Gastroesophageal sphincter (tissue), 4 donors: ENCODE data around the gene SFTA2. TPM values are rescaled to one million over a fixed set of nuclear protein-coding genes. Genes with fewer than 3 reads are reported as not detected.

ENCODE experiments used
- ATAC-seq: fragments of 150-250 bp; one replicate; pipeline ENCODE4 v1.9.1; 2016; ENCODE audit warnings: mild to moderate bottlenecking, moderate library complexity
- H3K27ac ChIP-seq, 4 donors: fragments of 200-600 bp; sonication (generic) in 3 of 4; 1 replicate in 3 of 4; 2 replicates in 1 of 4; pipeline ENCODE4 v1.5.1; 2016 to 2019
- H3K27me3 ChIP-seq: fragments of 200-600 bp; sonication (generic); one replicate; pipeline ENCODE4 v1.5.1; 2019
- H3K36me3 ChIP-seq, 2 donors: fragments of 200-600 bp; sonication (generic); one replicate each; pipeline ENCODE4 v1.5.1; 2019; ENCODE audit warnings: control low read depth in 1 of 2
- H3K4me1 ChIP-seq, 3 donors: fragments of 200-600 bp; sonication (generic); 1 replicate in 2 of 3; 2 replicates in 1 of 3; pipeline ENCODE4 v1.5.1; 2016 to 2019; ENCODE audit warnings: control low read depth in 2 of 3
- H3K4me3 ChIP-seq, 2 donors: fragments of 200-600 bp; sonication (generic); one replicate each; pipeline ENCODE4 v1.5.1; 2019; ENCODE audit warnings: mild to moderate bottlenecking in 1 of 2, moderate library complexity in 1 of 2
- H3K9me3 ChIP-seq, 3 donors: fragments of 200-600 bp; sonication (generic); one replicate each; pipeline ENCODE4 v1.5.1; 2017 to 2019; ENCODE audit warnings: control low read depth in 2 of 3
- EP300 ChIP-seq: sonication (generic); formaldehyde crosslinking; IDR thresholded peaks from one replicate; pipeline ENCODE4 v1.6.1; 2017; ENCODE audit warnings: antibody characterized with exemption, mild to moderate bottlenecking
- POLR2A ChIP-seq, 2 donors: fragments of 450-650 bp; IDR thresholded peaks; one replicate each; pipeline ENCODE4 v1.6.1; 2017; ENCODE audit warnings: antibody characterized with exemption in 2 of 2, mild to moderate bottlenecking in 2 of 2, moderate library complexity in 1 of 2
- POLR2AphosphoS5 ChIP-seq: sonication (generic); formaldehyde crosslinking; IDR thresholded peaks from one replicate; pipeline ENCODE4 v1.6.1; 2017; ENCODE audit warnings: antibody characterized with exemption
- WGBS, 2 donors: methylation state at CpG; one replicate each; pipeline ENCODE4 v1.1.5; 2018; ENCODE audit warnings: low coverage in 1 of 2; 5-methylcytosine and 5-hydroxymethylcytosine counted together
- total RNA-seq, 4 donors: library from RNA; depleted of rRNA; stranded (reverse); fragments of >200 nt; gene quantifications; one replicate each; pipeline ENCODE4 v1.1.0, GENCODE V29; 2016
- TF ChIP-seq, protein P1 (sequence below), 4 experiments: fragments of 200-600 bp in 2 of 4; fragments of 450-650 bp in 2 of 4; sonication (generic) in 1 of 4; IDR thresholded peaks; one replicate each; pipeline ENCODE4 v1.5.1; 2017 to 2019; ENCODE audit warnings: antibody characterized with exemption in 4 of 4, mild to moderate bottlenecking in 2 of 4, moderate library complexity in 2 of 4

Gene SFTA2
- total RNA-seq, 4 donors from 2014 or later: not detected

DNA sequence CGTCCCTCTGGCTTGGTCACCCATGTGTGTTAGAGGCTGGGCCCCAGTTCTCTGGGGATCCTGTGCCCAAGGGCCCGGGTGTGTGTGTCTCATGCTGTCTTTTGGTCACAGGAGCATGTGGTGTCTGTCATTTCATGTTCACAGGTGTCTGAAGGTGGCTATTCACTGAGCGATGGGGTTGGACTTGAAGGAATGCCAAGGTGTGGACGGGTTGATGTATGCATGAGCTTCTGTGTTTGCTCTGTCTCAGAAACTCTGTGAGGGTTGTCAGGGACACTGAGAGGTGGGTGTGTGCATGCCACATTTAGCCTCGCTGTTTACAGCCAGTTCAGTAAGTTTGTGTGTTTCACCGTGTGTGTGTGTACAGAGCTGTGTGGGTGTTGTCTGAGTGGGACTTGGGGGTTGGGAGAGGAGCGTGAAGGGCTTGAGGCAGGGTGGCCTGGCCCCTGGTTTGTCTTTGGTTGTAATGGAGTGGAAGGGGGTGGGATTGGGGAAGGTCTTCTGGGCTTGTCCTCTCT is 46.4 kb downstream of the SFTA2 start:
- Histone ChIP-seq H3K27me3 (no peaks in the 10 kb centered on the region), H3K27ac (peak overlapping the region in 3 of 4 donors; percentile 90 to 96 (median 92)), H3K9me3 (no peaks in the 10 kb centered on the region), H3K4me3 (peak overlapping the region; percentile 85 to 93), H3K36me3 (peaks cover 0 to 18% of the 10 kb centered on the region in 2 donors), H3K4me1 (peaks cover 0 to 73% (median 31%) of the 10 kb centered on the region in 3 donors)
- no peak for ATAC-seq
- TF ChIP-seq, protein P1, sequence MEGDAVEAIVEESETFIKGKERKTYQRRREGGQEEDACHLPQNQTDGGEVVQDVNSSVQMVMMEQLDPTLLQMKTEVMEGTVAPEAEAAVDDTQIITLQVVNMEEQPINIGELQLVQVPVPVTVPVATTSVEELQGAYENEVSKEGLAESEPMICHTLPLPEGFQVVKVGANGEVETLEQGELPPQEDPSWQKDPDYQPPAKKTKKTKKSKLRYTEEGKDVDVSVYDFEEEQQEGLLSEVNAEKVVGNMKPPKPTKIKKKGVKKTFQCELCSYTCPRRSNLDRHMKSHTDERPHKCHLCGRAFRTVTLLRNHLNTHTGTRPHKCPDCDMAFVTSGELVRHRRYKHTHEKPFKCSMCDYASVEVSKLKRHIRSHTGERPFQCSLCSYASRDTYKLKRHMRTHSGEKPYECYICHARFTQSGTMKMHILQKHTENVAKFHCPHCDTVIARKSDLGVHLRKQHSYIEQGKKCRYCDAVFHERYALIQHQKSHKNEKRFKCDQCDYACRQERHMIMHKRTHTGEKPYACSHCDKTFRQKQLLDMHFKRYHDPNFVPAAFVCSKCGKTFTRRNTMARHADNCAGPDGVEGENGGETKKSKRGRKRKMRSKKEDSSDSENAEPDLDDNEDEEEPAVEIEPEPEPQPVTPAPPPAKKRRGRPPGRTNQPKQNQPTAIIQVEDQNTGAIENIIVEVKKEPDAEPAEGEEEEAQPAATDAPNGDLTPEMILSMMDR (IDR thresholded peaks at IDR 0.05): no peak
- TF ChIP-seq POLR2AphosphoS5 (no peak), EP300 (no peak), POLR2A (IDR thresholded peaks at IDR 0.05) (no peak)
- WGBS, 2 donors: 3 to 33% methylated on average over 1 to 5 of the region's 7 CpGs

DNA sequence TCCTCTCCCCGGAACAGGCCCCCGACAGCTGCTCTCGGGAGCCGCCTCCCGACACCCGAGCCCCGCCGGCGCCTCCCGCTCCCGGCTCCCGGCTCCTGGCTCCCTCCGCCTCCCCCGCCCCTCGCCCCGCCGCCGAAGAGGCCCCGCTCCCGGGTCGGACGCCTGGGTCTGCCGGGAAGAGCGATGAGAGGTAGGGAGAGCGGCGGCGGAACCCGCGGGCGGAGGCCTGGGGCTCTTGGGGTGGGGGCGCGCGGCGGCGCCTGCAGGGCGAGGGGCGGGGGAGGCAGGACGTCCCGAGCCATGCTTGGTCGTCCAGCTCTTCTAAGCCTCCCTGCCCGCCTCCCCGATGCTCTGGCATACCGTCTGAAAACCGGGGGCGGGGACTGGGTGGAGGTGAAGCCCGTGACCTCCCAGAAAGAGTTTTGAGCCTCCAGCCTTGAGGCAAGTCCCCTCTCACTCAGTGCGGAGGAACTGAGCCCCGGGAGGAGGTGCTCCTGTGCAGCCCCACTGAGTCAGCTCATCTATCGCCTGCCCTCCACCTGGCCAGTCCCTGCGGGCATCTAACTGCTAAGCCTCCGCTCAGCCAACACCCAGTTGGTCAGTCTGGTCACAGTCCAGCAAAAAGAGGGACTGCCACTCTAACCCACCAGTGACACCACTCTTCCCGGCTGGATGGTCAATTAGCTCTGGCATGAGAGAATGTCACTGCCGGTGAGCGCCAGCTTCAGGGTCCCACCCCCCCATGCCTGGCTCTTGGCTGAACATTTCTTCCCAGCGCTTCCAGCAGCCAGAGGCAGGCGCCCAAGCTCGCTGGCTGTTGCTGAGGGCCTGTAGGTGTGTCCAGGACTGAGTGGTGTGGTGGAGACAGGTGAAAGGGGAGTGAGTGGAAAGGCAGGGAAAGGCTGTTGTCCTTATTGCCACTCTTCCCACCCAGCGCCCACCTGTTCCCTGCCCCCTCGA is 47.2 kb downstream of the SFTA2 start:
- Histone ChIP-seq H3K4me3 (peak overlapping the region; percentile 85 to 93), H3K4me1 (peaks cover 0 to 66% (median 31%) of the 10 kb centered on the region in 3 donors), H3K27ac (peak overlapping the region; percentile 90 to 96 (median 91)), H3K27me3 (no peaks in the 10 kb centered on the region), H3K36me3 (peaks cover 0 to 11% of the 10 kb centered on the region in 2 donors), H3K9me3 (no peaks in the 10 kb centered on the region)
- TF ChIP-seq POLR2A (IDR thresholded peaks at IDR 0.05) (peak in 1 of 2 donors; percentile 28), EP300 (no peak), POLR2AphosphoS5 (peak; percentile 22)
- TF ChIP-seq, protein P1 (IDR thresholded peaks at IDR 0.05): peak in 1 of 4 experiments; percentile 6
- peak; percentile 32 for ATAC-seq
- WGBS, 2 donors: 16 to 20% methylated on average over 5 of the region's 59 CpGs

DNA sequence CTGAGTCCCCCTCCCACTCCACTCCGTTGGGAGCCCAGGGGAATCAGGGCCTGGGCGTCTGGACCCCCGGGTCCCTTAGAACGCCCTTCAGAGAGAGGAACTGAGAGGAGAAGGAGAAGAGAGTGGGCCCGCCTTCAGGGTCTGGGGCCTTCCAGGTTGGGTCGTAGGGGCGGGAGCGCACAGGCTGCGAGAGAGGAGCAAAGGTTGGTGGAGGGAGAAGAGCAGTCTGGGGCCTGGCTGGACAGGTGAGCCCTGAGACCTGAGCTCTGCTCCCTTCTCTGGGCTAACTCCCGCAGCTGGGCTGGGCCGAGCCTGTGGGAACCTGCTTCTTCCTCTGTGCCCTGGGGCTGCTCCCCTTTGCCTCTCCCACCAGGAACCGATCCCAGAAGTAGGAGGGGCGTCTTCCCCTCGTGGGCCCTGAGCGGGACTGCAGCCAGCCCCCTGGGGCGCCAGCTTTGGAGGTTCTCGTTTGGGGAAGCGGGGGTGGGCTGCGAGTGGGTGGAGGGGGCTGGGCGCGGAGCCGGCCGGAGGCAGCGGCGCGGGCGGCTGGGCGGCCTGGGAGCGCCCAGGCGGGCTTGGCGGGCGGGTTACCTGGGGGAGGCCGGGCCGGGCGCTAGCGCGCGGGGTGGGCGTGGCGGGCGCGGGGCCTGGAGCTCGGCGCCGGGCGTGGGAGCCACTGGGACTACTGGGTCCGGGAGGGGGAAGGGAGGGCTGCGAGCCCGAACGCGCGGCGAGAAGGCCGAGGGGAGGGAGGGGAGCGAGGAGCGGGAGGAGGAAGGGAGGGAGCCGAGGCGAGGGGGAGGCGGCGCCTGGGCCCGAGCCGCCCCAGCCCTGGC is 48.1 kb downstream of the SFTA2 start, which contains the start of gene DDR1:
DDR1 (plus strand) TSS at position 835 of the 836 bp plus-strand sequence. CDS start 4,211 bp downstream, outside the sequence.
- Histone ChIP-seq H3K4me1 (peaks cover 0 to 62% (median 31%) of the 10 kb centered on the region in 3 donors), H3K9me3 (no peaks in the 10 kb centered on the region), H3K4me3 (peak within 1 kb of the TSS; percentile 85 to 93), H3K27ac (peak within 1 kb of the TSS; percentile 90 to 96 (median 91)), H3K36me3 (peaks cover 0 to 2% of the 10 kb centered on the region in 2 donors), H3K27me3 (no peaks in the 10 kb centered on the region)
- peak; percentile 83 for ATAC-seq
- TF ChIP-seq POLR2AphosphoS5 (no peak), POLR2A (IDR thresholded peaks at IDR 0.05) (no peak), EP300 (no peak)
- TF ChIP-seq, protein P1 (IDR thresholded peaks at IDR 0.05): no peak
- 70% methylated on average over 2 of the region's 62 CpGs; no CpG with 5 or more reads in 1 of the 2 donors for whole genome bisulfite sequencing, 2 donors

DNA sequence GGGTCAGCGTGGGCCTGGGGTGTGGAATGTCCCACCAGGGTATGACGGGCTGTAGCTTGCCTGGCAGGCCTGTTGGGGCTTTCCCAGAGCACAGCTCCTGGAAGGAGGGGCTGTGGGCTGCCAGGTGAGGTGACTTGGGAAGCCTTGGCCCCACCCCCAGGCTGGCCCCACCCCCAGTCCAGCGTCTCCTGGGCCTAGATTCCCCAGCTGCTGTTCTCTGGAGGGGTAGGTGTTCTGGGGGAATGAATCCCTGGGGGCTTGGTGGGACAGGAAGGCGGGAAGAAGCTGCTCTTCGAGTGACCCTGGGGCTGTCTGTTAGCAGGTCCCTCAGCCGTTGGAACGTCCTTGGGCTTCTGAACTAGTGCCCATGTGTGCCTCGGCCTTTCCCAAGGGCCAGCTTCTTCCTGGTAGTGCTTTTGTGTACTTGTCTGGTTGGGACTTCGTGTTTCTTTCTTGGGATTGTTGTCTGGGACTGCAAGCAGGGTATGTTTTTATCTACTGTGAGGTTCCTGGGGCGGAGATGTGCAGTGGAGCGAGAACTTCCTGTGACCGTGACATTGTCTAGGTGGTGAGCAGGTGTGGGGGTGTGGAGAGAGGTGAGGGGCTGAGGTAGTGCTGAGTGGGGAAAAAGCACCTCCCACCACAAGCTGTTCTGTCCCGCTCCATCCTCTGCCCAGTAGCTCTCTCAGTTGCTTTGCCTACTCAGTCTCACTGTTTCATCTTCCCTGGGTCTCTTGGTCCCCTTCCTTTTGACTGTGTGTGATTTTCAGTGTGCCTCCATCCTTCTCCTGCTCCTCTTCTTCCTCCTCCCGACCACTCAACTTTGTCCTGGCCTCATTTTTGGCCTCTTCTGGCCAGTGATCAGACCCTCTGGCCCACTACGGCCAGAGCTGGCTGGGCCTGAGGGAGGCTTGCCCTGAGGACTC is 48.9 kb downstream of the SFTA2 start:
- 23 to 60% methylated on average over 1 to 2 of the region's 15 CpGs for WGBS, 2 donors

More for the DNA sequence above, 48.9 kb downstream of the SFTA2 start:
- H3K4me1 ChIP-seq: peaks cover 0 to 62% (median 31%) of the 10 kb centered on the region in 3 donors
- TF ChIP-seq POLR2A (IDR thresholded peaks at IDR 0.05): no peak
- TF ChIP-seq EP300: no peak
- TF ChIP-seq, protein P1 (IDR thresholded peaks at IDR 0.05): no peak
- no peak for TF ChIP-seq POLR2AphosphoS5
- H3K27ac ChIP-seq: peak overlapping the region; percentile 90 to 96 (median 91)
- no peaks in the 10 kb centered on the region for H3K36me3 ChIP-seq
- no peak for ATAC-seq
- no peaks in the 10 kb centered on the region for H3K27me3 ChIP-seq
- peak overlapping the region in 1 of 2 donors; percentile 85 for H3K4me3 ChIP-seq
- no peaks in the 10 kb centered on the region for H3K9me3 ChIP-seq
